Activated naive CD4-positive, alpha-beta T cell (primary cell): ENCODE results near the gene SDE2.
"Not testable (repeated sequence)": the region's sequence is repeated elsewhere in the genome, so short reads cannot be mapped to it uniquely, and the experiment has no call there.

Source experiments
- DNase-seq, 4 experiments: peaks; one replicate each; lab custom pipeline; 2025; lab: John Stamatoyannopoulos, UW

SDE2 gene

GRCh38 chr1:226006686-226007085 is 7.5 kb upstream of the SDE2 start:
- no peak for DNase-seq

DNA sequence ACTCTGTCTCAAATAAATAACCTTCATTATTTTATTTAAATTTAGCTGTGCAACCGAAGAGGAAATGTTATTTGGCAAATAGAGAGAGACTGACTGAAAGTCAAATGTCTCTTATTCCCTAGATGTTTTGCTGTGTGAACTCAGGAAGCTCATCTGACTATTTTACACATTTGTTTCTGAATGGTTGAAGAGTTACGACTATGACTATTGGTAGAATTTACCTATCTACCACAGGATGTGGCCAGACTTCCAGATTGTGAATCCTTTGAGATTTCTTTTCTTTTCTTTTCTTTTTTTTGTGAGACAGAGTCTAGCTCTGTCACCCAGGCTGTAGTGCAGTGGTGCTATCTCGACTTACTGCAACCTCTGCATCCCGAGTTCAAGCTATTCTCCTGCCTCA is 5.3 kb upstream of the SDE2 start:
- no peak for DNase-seq

GRCh38 chr1:226003502-226004170 is 4.5 kb upstream of the SDE2 start:
- no peak for DNase-seq

DNA sequence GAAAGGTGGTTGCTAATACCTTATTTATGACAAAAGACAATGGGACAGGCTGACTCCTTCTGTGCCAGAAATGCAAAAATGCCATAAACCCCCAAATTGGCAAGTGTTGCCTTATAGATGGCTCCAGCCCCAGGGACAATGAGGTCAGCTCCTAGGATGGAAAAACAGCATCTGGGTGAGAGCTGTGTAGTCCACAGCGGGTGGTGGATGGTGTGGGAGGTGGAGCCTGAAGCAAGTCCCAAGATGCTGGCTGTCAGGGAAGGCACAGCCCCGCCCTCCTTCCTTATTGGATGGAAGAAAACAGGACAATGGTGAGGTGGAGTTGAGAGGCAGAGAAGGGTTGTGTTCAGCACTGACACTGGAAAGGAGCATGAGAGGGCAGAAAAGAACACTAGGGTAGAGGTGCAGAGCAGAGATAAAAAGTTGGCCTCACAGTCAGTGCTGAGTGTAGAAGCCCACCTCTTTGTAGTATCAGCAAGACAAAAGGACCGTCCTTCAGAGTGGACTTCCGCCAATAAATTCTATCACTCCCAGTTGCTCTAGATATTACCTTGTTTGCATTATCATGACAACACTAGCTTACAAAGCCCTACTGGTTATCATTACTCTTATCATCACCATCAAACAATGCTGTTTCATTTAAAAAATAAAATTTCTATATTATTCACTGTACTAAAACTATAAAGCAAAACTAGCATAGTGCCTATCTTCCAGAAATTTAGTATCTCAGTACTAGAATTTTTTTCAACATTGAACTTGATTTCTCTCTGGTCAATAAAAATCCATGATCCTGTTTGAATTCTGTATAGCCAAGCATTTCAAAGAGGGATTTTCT is 3.7 kb upstream of the SDE2 start:
- DNase-seq: no peak

- DNase-seq: peak in 2 of 4 experiments; percentile 33 to 36
Measured at GRCh38 chr1:226001963-226002666, 3.0 kb upstream of the SDE2 start.

DNA sequence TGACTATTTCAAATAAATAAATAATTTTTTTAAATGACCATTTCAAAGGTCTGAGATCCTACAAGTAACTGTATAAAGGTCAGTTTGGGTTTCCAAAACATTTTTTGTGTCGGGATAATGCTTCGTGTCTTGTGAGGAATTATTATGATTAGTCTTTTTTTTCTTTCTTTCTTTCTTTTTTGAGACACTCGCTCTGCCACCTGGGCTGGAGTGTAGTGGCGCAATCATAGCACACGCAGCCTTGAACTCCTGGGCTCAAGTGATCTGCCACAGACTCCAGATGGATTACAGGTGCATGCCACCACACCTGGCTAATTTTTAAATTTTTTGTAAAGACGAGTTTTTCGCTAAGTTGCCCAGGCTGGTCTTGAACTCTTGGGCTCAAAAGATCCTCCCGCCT is 1.9 kb upstream of the SDE2 start:
- DNase-seq: no peak

- DNase-seq: not testable (repeated sequence)
Measured at GRCh38 chr1:226000493-226001081, 1.4 kb upstream of the SDE2 start.

DNA sequence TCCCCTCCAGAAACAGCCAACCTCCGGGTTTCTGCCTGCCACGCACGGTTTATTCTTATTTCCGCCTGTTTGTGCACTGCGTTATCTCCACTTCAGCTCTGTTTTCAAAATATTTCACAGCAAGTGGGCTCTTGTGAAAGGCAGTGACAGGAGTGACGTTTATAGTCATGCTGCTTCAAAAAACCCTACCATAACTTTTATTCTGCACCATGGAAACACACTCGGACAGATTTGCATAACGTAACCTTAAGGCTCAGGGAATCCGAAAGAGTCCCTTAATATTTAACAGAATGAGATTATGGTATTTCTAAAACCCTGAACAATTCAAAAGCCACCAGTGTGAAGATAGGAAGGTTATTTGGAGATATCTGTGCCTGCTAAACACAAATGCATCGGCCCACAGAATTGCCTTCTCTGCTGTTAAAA is 782 bp upstream of the SDE2 start:
- no peak for DNase-seq

- no peak for DNase-seq
Measured at GRCh38 chr1:225998560-225999226, 450 bp downstream of the SDE2 start.

- no peak for DNase-seq
Measured at GRCh38 chr1:225996946-225997545, 2.1 kb downstream of the SDE2 start.

GRCh38 chr1:225995919-225996864 is 3.0 kb downstream of the SDE2 start:
- no peak for DNase-seq

DNA sequence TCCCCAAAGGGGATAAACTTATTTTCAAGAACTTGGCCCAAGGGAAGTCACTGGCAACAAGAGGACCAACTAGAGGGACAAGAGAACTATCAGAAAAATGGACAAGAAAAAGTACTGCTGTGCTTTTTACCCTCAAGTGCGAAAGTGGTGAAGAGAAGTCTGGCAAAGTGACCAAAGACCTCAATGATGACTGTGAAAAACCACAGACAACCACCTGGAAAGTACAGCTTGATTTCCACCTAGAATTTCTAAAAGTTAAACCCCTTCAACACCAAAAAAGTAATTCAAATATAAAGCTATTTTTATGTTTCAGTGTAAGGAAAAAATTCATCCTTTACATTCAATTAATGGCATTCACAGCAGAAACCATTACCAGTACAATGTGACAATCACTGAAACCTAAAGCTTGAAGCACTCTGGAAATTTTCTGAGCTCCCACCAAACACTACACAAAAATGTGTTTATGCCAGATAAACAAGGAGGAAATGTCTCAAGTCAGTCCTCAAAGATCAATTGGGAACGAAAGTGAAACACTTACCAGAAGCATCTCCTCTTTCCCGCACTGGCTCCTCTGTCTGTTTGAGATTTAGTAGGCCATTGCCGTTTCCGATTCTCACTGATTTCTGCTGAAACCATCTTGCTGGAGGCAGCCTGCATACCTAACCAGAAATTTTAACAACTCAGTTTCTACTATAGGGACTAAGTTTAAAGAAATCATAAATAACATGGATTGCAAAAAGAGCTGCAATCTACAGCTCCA is 8.3 kb downstream of the SDE2 start:
- no peak for DNase-seq

GRCh38 chr1:225987491-225988316 is 11.4 kb downstream of the SDE2 start:
- no peak for DNase-seq

DNA sequence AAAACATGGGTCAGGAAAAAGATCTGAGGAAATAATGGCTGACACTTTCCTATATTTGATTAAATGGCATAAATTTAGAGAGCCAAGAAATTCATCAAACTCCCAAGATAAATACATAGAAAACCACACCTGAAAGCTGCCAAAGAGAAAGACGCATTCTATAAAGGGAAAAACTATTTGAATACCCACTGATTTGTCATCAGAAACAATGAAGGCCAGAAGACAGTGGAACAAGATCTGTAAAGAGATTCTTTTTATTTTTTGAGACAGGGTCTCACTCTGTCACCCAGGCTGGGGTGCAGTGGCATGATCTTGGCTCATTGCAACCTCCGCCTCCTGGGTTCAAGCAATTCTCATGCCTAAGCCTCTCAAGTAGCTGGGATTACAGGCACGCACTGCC is 17.4 kb downstream of the SDE2 start:
- DNase-seq: no peak

GRCh38 chr1:225980005-225980836 is 18.9 kb downstream of the SDE2 start:
- DNase-seq: no peak

- DNase-seq: no peak
Measured at GRCh38 chr1:225979421-225979820, 19.7 kb downstream of the SDE2 start.

GRCh38 chr1:225977937-225978748 is 21.0 kb downstream of the SDE2 start:
- DNase-seq: no peak
